ENCODE data around the gene UNK.
"Not testable (repeated sequence)": the region's sequence is repeated elsewhere in the genome, so short reads cannot be mapped to it uniquely, and the experiment has no call there.

Gene UNK

GRCh38 chr17:75836605-75837004 lies 52.0 kb downstream of the UNK start:
- DNase-seq: no peak

- no peak for DNase-seq
These were observed 53.3 kb downstream of the UNK start for GRCh38 chr17:75837899-75838298.

- no peak for DNase-seq
These were observed 53.8 kb downstream of the UNK start for GRCh38 chr17:75838410-75838809.

GRCh38 chr17:75839942-75840798 lies 55.6 kb downstream of the UNK start:
- DNase-seq: no peak

GRCh38 chr17:75840799-75841164 lies 56.2 kb downstream of the UNK start:
- DNase-seq: no peak

- no peak for DNase-seq
These were observed 57.8 kb downstream of the UNK start for GRCh38 chr17:75842411-75842810.

- DNase-seq: no peak
These were observed 58.5 kb downstream of the UNK start for GRCh38 chr17:75842963-75843576.

GRCh38 chr17:75843577-75844529 lies 59.2 kb downstream of the UNK start, which contains the start of gene UNC13D:
UNC13D (minus strand) TSS chr17:75844404; CDS start chr17:75844337, 67 bp downstream.
- DNase-seq: no peak

- no peak for DNase-seq
These were observed 60.0 kb downstream of the UNK start for GRCh38 chr17:75844530-75845057.

- DNase-seq: peak; percentile 33 to 74
These were observed 60.6 kb downstream of the UNK start for GRCh38 chr17:75845058-75845711.

GRCh38 chr17:75845933-75846691 lies 61.5 kb downstream of the UNK start:
- no peak for DNase-seq

- no peak for DNase-seq
These were observed 62.3 kb downstream of the UNK start for GRCh38 chr17:75846692-75847613.

- DNase-seq: no peak
These were observed 63.3 kb downstream of the UNK start for GRCh38 chr17:75847614-75848522.

- peak in 1 of 2 experiments; percentile 39 for DNase-seq
These were observed 64.1 kb downstream of the UNK start for GRCh38 chr17:75848523-75849278.

GRCh38 chr17:75849279-75849646 lies 64.7 kb downstream of the UNK start:
- no peak for DNase-seq

GRCh38 chr17:75849724-75850123 lies 65.1 kb downstream of the UNK start:
- no peak for DNase-seq

GRCh38 chr17:75850928-75851692 lies 66.5 kb downstream of the UNK start:
- no peak for DNase-seq

- DNase-seq: not testable (repeated sequence)
These were observed 67.0 kb downstream of the UNK start for GRCh38 chr17:75851693-75851991.

All from SW 1271 (cell line).